HG03039 (cell line): ENCODE data around the gene EIF1AY.
"Not testable (repeated sequence)": the region's sequence is repeated elsewhere in the genome, so short reads cannot be mapped to it uniquely, and the experiment has no call there.

Experiments
- ATAC-seq: cut with Tn5 transposase; IDR thresholded peaks from one replicate; pipeline ENCODE4 v1.9.1; 2021; ENCODE audit warnings: mild to moderate bottlenecking, moderate library complexity; ENCODE audit not compliant: unreplicated experiment

Gene EIF1AY, protein sequence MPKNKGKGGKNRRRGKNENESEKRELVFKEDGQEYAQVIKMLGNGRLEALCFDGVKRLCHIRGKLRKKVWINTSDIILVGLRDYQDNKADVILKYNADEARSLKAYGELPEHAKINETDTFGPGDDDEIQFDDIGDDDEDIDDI

DNA sequence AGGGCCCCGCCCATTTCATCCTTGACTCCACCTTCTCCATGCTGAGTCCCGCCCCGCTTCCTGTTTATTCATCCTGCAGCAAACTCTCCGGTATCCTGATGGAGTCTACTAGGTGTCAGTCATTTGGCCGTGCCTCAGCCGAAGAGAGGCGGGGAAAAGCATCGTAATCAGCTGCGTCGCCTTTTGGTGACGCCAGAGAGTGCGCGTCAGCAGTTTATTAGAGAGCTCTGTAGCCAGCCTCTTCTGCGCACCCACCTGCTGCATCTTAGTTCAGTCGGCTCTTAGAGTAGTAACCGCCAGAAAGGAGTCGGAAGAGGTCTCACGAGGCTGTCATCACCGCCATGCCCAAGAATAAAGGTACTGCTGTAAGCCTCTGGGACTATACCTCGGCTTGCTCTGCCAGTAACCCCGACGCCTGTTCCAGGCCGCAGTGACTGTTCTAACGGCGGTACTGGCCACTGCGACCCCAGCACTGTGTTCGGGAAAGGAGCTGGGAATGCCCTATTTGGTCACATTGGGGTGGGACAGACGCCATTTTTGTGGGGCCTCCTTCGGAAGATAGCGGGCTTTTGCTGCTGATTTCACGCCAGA lies at the start of gene EIF1AY:
TSS of gene EIF1AY (plus strand) at position 246 of the 591 bp plus-strand sequence. CDS start at position 342, 96 bp downstream.
- ATAC-seq = peak; percentile 90

GRCh38 chrY:20528435-20528834 lies 47.1 kb upstream of the EIF1AY start:
- no peak for ATAC-seq

GRCh38 chrY:20538186-20538585 lies 37.4 kb upstream of the EIF1AY start:
- no peak for ATAC-seq

- ATAC-seq = no peak
These were observed 36.6 kb upstream of the EIF1AY start for GRCh38 chrY:20538933-20539332.

- no peak for ATAC-seq
These were observed 31.1 kb upstream of the EIF1AY start for GRCh38 chrY:20544451-20544960.

GRCh38 chrY:20546071-20546470 lies 29.5 kb upstream of the EIF1AY start:
- ATAC-seq = no peak

DNA sequence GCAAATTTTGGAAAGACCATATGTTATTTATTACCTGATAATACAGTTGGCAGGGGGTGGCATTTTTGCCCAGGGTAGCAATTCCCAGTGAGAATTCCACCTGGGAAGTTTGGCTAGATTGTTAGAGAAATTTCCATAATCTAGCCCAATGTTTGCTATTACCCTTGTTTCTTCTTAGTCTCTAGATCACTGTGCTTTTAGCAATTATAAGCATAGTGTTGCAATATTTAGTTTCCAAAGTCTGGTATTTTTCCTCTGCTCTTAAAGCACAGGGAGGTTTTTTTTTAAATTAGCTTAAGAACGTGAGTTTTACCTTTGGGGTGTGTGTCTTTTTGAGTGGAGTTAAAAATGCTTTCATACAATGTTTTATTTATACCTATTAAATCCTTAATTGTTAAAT lies 26.3 kb upstream of the EIF1AY start:
- no peak for ATAC-seq

- ATAC-seq = no peak
These were observed 23.7 kb upstream of the EIF1AY start for GRCh38 chrY:20551840-20552239.

DNA sequence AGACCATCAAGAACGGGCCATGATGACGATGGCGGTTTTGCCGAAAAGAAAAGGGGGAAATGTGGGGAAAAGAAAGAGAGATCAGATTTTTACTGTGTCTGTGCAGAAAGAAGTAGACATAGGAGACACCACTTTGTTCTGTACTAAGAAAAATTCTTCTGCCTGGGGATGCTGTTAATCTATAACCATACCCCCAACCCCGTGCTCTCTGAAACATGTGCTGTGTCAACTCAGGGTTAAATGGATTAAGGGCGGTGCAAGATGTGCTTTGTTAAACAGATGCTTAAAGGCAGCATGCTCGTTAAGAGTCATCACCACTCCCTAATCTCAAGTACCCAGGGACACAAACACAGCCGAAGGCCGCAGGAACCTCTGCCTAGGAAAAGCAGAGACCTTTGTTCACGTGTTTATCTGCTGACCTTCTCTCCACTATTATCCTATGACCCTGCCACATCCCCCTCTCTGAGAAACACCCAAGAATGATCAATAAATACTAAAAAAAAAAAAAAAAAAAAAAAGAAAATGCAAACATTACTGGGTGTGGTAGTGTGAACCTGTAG lies 22.7 kb upstream of the EIF1AY start:
- not testable (repeated sequence) for ATAC-seq

DNA sequence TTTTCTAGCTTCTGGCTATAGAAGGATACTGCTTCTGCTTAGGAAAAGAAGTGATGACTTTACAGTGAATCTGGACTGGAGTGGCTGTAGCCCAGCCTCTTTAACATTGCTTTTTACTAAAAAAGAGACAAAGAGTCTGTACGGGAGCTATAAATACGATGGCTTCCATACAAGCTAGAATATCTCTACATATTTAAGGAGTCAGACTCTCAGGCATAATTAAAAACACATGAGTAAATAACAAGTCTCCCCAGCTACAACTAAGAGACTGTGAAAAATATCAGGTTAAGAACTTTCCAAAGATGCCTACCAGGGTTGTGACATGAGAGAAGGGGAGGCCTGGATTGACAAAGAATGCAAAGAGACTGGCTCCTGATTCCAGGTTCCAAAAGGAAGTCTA lies 19.8 kb upstream of the EIF1AY start:
- no peak for ATAC-seq

- no peak for ATAC-seq
These were observed 16.9 kb upstream of the EIF1AY start for GRCh38 chrY:20558677-20559076.

DNA sequence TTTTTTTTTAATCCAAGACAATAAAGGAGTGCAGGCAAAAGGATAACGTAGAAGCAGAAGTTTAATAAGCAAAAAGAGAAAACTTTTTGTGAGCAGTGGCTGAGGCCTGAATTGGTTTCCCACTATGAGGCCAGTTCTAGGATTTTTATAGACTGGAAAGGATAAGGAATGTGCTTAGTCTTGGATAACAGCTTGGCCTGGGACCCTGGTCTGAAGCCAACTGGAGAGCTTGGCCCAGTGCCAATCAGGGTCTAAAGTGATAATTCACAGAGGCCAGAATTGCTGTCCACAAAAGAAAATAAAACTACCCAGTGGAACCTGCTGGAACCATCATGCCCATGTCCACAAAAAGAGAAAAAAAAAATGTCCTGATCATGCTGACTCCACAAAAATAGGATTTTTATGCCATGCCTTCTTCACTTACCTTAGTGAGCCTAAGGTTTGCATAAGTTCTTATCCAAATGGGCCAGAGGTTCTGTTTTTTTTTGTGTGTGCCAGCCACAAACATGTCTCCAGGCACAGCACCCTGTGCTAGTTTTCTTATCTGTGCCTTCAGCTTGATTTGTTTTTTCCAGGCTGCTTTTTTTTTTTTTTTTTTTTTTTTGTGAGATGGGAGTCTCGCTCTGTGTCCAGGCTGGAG lies 15.6 kb upstream of the EIF1AY start:
- no peak for ATAC-seq

DNA sequence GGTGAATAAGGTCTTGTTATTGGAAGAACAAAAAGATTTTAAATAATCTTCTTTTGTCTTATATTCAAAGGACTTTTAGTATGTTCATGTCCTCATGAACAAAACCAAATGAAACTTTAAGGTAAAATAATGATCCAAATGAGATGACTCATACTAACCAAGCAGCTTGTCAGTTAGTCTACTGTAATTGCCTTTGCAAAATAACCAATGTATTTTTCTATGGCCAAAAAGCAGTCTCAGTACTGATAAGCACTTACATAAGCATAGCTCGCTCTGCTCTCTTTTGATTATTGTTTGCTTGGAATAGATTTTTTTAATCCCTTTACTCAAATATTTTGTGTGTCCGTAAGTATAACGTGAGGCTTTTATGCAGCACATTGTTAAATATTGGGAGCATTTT lies 4.3 kb upstream of the EIF1AY start:
- no peak for ATAC-seq

GRCh38 chrY:20576506-20576905 lies 930 bp downstream of the EIF1AY start:
- no peak for ATAC-seq

GRCh38 chrY:20578206-20578605 lies 2.6 kb downstream of the EIF1AY start:
- no peak for ATAC-seq

DNA sequence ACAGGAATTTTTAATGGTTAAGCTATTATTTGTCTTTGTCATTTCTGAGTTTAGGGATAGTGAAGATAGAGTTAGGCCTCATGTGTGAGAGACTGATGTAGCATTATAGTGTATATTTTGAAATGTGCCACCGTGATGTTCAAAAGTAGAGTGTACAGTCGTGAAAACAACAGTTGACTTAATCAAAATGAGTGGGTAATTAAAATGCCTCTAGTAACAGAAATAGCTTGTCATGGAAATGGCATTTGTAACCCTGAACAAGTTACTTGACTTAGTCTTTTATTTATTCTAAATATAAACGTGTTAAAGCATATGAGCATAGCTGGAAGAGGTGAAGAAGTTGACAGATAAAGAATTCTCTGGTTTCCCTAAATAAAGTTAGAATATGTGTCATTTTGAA lies 6.1 kb downstream of the EIF1AY start:
- no peak for ATAC-seq

- no peak for ATAC-seq
These were observed 10.6 kb downstream of the EIF1AY start for GRCh38 chrY:20586161-20586560.
